Activated CD4-positive, alpha-beta memory T cell treated with anti-CD3 and anti-CD28 coated beads for 36 hours (primary cell): ENCODE data around the gene IL22RA2. TPM values are rescaled to one million over a fixed set of nuclear protein-coding genes. Genes with fewer than 3 reads are reported as not detected.
"Not testable (repeated sequence)": the region's sequence is repeated elsewhere in the genome, so short reads cannot be mapped to it uniquely, and the experiment has no call there.

Source experiments
- CTCF ChIA-PET: fragments of 350-600 bp; sonication (Branson Sonifier 250); formaldehyde crosslinking; loops from one replicate; lab custom pipeline; 2021; ENCODE audit warnings: antibody characterized with exemption, inconsistent platforms; lab: Charles Lee
- POLR2A ChIA-PET: fragments of 350-600 bp; sonication (Branson Sonifier 250); formaldehyde crosslinking; loops from one replicate; lab custom pipeline; 2021; ENCODE audit warnings: antibody characterized with exemption; lab: Charles Lee
- DNase-seq: peaks from one replicate; pipeline ENCODE4 v3.0.0-alpha.2; 2020
- H3K27ac Mint-ChIP-seq: one replicate; pipeline ENCODE4 v1.8.0; 2021; ENCODE audit warnings: mixed read lengths
- H3K27me3 Mint-ChIP-seq: one replicate; pipeline ENCODE4 v1.8.0; 2021; ENCODE audit warnings: mixed read lengths
- H3K36me3 Mint-ChIP-seq: one replicate; pipeline ENCODE4 v1.8.0; 2021; ENCODE audit warnings: mixed read lengths
- H3K4me1 Mint-ChIP-seq: one replicate; pipeline ENCODE4 v1.8.0; 2021; ENCODE audit warnings: low read depth, mixed read lengths
- H3K4me3 Mint-ChIP-seq: one replicate; pipeline ENCODE4 v1.8.0; 2021; ENCODE audit warnings: mild to moderate bottlenecking, mixed read lengths
- H3K9me3 Mint-ChIP-seq: one replicate; pipeline ENCODE4 v1.8.0; 2021; ENCODE audit warnings: mixed read lengths
- intact Hi-C: fragments of 100-400 bp; cut with micrococcal nuclease; formaldehyde crosslinking; loops from one replicate; pipeline ENCODE4 v1.15.1; 2023
- total RNA-seq, 2 experiments: library from RNA; stranded (reverse); gene quantifications; one replicate each; pipeline ENCODE4 v1.2.3, GENCODE V29; 2021

Gene IL22RA2
- total RNA-seq, 2 experiments from 2014 or later, result not detected

DNA sequence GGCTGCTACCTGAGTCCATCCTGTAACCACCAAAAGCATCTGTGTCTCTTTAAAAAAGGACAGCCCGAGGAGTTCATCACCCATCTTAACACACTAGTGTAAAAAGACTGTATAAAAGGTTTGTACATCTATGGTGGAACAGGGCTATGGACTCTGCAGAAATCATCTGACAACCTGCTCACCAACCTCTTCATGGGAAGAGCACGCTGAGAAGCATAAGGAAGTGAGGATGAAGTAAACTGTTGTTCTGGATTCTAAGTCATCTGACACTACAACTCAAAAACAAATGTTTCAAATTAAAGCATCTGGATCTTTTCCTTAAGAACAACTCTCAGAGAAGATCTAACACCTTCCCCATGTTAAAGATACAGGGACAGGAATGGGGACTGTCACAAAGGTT is 40.4 kb upstream of the IL22RA2 start:
- no peak overlapping the region for H3K27ac Mint-ChIP-seq

DNA sequence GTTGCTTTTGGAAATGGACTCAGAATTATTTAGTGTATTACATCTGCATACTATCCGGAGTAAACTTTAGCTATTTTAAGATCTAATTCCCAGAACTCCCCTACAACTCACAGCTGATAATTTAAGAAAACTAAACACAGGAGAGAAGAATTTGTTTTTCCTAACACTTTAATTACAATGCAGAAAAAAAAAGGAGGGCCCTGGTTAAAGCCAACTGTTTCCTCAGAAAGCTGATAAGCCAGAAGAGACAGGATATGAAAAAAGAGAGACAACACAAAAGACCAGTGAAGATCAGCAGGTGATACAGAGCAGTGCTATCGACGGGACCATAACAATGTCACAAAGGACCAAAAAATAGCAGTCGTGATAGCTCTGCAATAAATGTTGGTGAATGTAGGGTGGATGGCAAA is 39.9 kb upstream of the IL22RA2 start:
- Mint-ChIP-seq H3K27ac (no peak overlapping the region), H3K9me3 (peaks cover 2% of the 10 kb centered on the region), H3K36me3 (peaks cover 12% of the 10 kb centered on the region), H3K4me3 (no peak overlapping the region), H3K27me3 (no peaks in the 10 kb centered on the region), H3K4me1 (peaks cover 43% of the 10 kb centered on the region)
- ChIA-PET POLR2A (no interaction called here), CTCF (no interaction called here)
- no peak for DNase-seq
- intact Hi-C loops, result no loop called here

More for the DNA sequence above, 40.4 kb upstream of the IL22RA2 start:
- POLR2A ChIA-PET, result no interaction called here
- Mint-ChIP-seq H3K4me1 (peaks cover 43% of the 10 kb centered on the region), H3K9me3 (peaks cover 2% of the 10 kb centered on the region), H3K36me3 (peaks cover 15% of the 10 kb centered on the region), H3K4me3 (no peak overlapping the region), H3K27me3 (no peaks in the 10 kb centered on the region)
- intact Hi-C loops, result no loop called here
- DNase-seq, result no peak
- CTCF ChIA-PET, result no interaction called here

DNA sequence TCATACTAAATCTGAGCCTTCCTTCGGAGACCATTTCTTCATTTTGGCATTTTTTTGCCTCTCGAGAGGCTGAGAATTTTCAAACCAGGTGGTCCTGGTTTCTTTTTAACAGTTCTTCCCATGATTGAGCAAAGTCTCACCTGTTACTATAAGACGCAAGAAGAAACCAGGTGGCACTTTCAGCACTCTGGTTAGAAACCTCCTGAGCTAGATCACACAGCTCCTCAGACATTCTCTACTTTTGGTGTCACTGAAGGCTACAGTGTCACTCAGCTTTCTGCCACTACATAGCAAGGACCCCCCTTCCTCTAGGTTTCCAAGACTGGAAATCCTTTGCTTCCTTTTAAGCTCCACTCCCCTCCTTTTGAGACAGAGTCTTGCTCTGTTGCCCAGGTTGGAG is 38.5 kb upstream of the IL22RA2 start:
- H3K27me3 Mint-ChIP-seq, result no peaks in the 10 kb centered on the region
- CTCF ChIA-PET, result no interaction called here
- no peak overlapping the region for H3K4me3 Mint-ChIP-seq
- POLR2A ChIA-PET, result no interaction called here
- intact Hi-C loops, result no loop called here
- no peak overlapping the region for H3K27ac Mint-ChIP-seq
- H3K36me3 Mint-ChIP-seq, result peaks cover 20% of the 10 kb centered on the region
- H3K4me1 Mint-ChIP-seq, result peaks cover 33% of the 10 kb centered on the region
- peaks cover 8% of the 10 kb centered on the region for H3K9me3 Mint-ChIP-seq
- no peak for DNase-seq

DNA sequence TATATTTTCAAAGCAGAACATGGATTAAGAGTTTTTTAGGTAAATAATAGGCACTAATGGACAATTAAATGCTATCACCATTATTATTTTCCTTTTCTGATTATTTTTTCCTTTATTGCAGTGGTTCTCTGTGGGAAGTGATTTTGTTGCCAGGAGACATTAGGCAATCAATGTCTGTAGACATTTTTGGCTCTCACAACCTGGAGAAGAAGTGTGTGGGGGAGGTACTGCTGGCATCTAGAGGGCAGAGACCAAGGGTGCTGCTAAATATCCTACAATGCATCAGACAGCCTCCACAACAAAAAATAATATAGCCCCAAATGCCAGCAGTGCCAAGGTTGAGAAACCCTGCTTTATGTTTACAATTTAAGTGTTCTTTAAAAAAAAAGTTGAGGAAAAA is 37.5 kb upstream of the IL22RA2 start:
- no peak overlapping the region for H3K27ac Mint-ChIP-seq
- H3K4me1 Mint-ChIP-seq, result peaks cover 28% of the 10 kb centered on the region
- H3K9me3 Mint-ChIP-seq, result peaks cover 8% of the 10 kb centered on the region
- no peak for DNase-seq
- intact Hi-C loops, result no loop called here
- ChIA-PET POLR2A (no interaction called here), CTCF (no interaction called here)
- peaks cover 21% of the 10 kb centered on the region for H3K36me3 Mint-ChIP-seq
- H3K27me3 Mint-ChIP-seq, result no peaks in the 10 kb centered on the region
- H3K4me3 Mint-ChIP-seq, result no peak overlapping the region

DNA sequence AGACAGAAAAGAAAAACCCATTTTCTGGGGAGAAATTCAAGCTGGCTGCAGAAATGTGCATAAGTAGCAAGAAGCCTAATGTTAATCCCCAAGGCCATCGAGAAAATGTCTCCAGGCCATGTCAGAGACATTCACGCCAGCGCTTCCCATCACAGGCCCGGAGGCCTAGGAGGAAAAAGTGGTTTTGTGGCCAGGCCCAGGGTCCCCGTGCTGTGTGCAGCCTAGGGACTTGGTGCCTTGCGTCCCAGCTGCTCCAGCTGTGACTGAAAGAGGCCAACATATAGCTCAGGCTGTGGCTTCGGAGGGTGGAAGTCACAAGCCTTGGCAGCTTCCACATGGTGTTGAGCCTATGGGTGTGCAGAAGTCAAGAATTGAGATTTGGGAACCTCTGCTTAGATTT is 34.8 kb upstream of the IL22RA2 start:
- no peak for DNase-seq
- ChIA-PET CTCF (no interaction called here), POLR2A (no interaction called here)
- Mint-ChIP-seq H3K9me3 (peaks cover 8% of the 10 kb centered on the region), H3K36me3 (peaks cover 36% of the 10 kb centered on the region), H3K4me3 (no peak overlapping the region), H3K4me1 (peaks cover 11% of the 10 kb centered on the region), H3K27ac (no peak overlapping the region), H3K27me3 (no peaks in the 10 kb centered on the region)
- intact Hi-C loops, result no loop called here

DNA sequence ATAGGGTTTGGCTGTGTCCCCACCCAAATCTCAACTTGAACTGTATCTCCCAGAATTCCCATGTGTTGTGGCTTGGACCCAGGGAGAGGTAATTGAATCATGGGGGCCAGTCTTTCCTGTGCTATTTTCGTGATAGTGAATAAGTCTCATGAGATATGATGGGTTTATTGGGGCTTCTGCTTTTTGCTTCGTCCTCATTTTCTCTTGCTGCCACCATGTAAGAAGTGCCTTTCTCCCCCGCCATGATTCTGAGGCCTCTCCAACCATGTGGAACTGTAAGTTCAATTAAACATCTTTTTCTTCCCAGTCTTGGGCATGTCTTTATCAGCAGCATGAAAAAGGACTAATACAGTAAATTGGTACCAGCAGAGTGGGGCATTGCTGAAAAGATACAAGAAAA is 34.0 kb upstream of the IL22RA2 start:
- peaks cover 37% of the 10 kb centered on the region for H3K36me3 Mint-ChIP-seq
- H3K27ac Mint-ChIP-seq, intact Hi-C loops, POLR2A ChIA-PET, H3K4me1 Mint-ChIP-seq, CTCF ChIA-PET, H3K9me3 Mint-ChIP-seq, H3K27me3 Mint-ChIP-seq, DNase-seq, H3K4me3 Mint-ChIP-seq: not testable (repeated sequence)

DNA sequence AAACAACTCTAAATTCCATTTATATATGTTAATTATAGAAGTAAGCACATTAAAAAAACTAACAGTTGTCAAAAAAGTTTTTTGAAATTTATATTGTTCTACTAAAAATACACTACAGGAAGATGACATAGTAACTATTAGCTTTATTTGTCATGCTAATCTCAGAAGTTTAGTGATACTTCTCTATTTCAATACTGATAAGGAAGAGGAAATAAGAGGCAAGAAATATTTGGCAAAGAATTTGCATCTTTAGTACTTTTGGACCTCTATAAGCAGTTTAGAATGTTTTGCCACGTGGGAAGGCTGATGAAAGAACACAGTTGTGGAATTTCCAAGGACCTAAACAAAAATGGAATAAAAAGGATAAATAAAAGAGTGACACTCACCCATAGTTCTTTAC is 33.1 kb upstream of the IL22RA2 start:
- Mint-ChIP-seq H3K4me1 (peaks cover 6% of the 10 kb centered on the region), H3K4me3 (no peak overlapping the region), H3K36me3 (peaks cover 40% of the 10 kb centered on the region), H3K27me3 (no peaks in the 10 kb centered on the region), H3K27ac (no peak overlapping the region), H3K9me3 (peaks cover 8% of the 10 kb centered on the region)
- intact Hi-C loops, result no loop called here
- ChIA-PET CTCF (no interaction called here), POLR2A (no interaction called here)
- DNase-seq, result no peak

DNA sequence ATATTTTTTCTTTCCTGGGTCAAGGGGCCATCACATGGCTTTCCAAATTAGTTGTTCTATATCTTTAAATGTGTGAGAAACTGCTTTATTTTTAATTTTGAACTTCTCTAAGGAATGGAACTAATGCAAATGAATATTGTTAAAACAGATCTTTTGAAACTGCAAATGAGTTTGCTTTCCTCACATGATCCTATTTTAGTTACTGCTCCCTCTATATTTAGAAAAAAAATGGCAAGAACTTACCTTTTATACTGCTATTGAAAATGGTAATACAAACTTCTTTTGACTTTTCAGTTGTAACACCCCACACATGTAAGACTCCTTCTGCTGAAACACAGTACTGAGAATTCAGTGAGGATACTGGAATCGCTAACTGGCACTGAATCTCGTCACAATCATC is 29.8 kb upstream of the IL22RA2 start:
- peaks cover 6% of the 10 kb centered on the region for H3K9me3 Mint-ChIP-seq
- no peak overlapping the region for H3K27ac Mint-ChIP-seq
- intact Hi-C loops, result no loop called here
- ChIA-PET CTCF (interaction anchor here (0.6 kb wide), 1 partner anchor 106 kb away, joined by 3 read pairs; no protein-coding TSS in a partner anchor), POLR2A (no interaction called here)
- peaks cover 42% of the 10 kb centered on the region for H3K36me3 Mint-ChIP-seq
- H3K4me1 Mint-ChIP-seq, result peaks cover 2% of the 10 kb centered on the region
- DNase-seq, result no peak
- no peaks in the 10 kb centered on the region for H3K27me3 Mint-ChIP-seq
- H3K4me3 Mint-ChIP-seq, result no peak overlapping the region

DNA sequence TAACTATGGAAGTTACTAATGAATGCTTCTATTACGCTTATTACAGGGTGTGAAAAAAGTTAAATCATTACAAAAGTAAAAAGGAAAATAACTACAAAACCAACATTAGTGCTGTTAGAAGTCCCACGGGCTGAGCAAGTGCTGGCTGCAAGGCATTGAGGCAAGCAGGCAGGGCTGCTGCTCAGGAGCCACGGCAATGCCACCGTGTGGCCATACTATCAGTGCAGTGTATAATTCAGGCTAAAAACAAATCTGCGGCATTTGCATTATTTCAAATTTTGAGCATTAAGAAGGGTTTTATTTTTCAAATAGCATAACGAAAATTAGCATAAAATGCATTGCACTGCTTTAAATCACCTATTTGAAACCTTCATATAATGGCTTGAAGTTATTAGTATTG is 28.6 kb upstream of the IL22RA2 start:
- Mint-ChIP-seq H3K4me3 (no peak overlapping the region), H3K4me1 (peaks cover 2% of the 10 kb centered on the region), H3K27ac (no peak overlapping the region), H3K36me3 (peaks cover 41% of the 10 kb centered on the region), H3K9me3 (no peaks in the 10 kb centered on the region), H3K27me3 (no peaks in the 10 kb centered on the region)
- no peak for DNase-seq
- ChIA-PET POLR2A (interaction anchor here (0.9 kb wide), 1 partner anchor 16 kb away, joined by 3 read pairs; no protein-coding TSS in a partner anchor), CTCF (no interaction called here)
- intact Hi-C loops, result no loop called here

DNA sequence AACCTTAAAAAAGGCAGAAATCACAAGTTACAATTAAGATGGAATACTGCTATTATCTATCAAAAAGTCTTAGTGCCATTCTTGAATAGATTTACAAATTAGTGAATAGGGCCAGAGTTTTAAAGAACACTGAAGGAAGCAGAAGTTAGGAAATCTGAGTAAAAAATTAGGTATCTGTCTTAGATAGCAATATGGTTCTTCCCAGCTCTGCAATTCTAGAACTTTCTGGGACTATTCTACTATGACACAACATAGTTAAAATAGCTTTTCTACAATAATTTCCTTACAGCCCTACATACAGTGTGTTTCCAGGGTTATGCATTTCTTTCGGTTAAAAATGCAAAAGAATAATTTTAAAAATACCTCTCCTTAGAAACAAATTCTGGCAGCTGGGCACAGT is 27.6 kb upstream of the IL22RA2 start:
- Mint-ChIP-seq H3K27me3 (no peaks in the 10 kb centered on the region), H3K36me3 (peaks cover 40% of the 10 kb centered on the region), H3K9me3 (no peaks in the 10 kb centered on the region), H3K27ac (no peak overlapping the region), H3K4me3 (no peak overlapping the region), H3K4me1 (peaks cover 9% of the 10 kb centered on the region)
- no peak for DNase-seq
- POLR2A ChIA-PET, result no interaction called here
- CTCF ChIA-PET, result no interaction called here
- intact Hi-C loops, result no loop called here

DNA sequence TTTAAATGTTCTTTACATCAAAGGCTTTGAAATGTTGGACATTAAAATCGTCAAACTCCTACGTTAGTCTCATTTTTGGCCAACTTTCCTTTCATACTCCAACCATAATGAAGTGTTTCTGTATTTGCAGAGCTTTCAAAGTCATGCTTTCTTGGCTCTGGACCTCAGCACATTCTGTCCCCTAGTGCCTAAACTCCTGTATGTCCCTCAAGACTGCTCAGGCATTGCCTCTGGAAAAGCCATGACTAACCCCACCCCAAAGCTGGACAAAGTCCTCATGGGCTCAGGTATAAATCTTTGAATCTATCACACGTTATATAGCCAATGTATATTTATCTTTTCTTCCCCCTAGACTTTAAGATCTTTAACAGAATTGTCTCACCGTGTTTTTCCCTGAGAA is 26.8 kb upstream of the IL22RA2 start:
- peaks cover 37% of the 10 kb centered on the region for H3K36me3 Mint-ChIP-seq
- H3K27ac Mint-ChIP-seq, result no peak overlapping the region
- intact Hi-C loops, result no loop called here
- no peaks in the 10 kb centered on the region for H3K9me3 Mint-ChIP-seq
- H3K27me3 Mint-ChIP-seq, result no peaks in the 10 kb centered on the region
- ChIA-PET CTCF (no interaction called here), POLR2A (no interaction called here)
- no peak for DNase-seq
- H3K4me3 Mint-ChIP-seq, result no peak overlapping the region
- H3K4me1 Mint-ChIP-seq, result peaks cover 11% of the 10 kb centered on the region

DNA sequence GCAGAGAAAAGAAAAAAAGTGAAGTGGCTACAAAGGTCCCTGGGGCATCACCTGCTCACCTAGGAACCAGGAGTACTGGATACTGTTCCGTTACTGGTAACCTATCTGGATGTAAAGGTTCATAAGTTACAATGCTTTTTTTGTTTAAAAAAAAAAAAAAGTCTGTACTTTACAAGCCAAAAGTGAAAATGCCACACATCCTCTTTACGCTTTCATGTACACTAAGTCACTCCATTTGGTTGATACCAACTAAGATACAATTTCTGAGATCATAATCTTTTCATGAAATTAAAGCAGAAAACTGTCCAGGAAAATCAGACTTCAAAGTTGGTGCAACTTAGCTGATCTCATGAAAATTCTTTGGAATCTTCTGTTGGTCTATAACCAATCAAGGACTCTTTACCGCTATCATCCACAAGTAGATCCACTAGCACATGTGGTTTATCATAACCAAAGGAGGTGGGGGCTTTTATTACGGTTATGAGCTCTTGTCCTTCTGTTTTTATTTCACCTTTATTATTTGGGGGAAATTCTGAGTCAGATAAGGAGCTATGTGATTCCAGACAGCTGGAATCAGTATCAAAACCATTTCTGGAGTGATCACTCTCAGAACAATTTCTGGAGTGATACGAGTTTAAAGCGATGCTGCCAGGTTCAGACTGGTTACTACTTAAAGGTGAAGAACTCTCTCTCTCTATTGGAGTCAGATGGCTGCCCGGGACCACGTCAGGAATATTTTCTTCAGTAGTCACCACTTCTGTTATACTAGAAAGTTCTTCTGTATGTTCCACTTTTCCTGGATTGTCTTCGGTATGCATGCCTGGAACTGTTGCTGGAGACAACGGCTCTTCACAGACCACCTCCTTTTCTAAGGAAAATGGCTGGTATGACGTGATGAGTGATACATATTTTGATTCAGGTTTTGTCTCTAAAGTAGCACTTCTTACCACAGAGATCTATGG is 24.5 kb upstream of the IL22RA2 start:
- no peak overlapping the region for H3K27ac Mint-ChIP-seq
- intact Hi-C loops, result no loop called here
- CTCF ChIA-PET, result interaction anchor here (0.6 kb wide), 1 partner anchor 33 kb away, joined by 3 read pairs; no protein-coding TSS in a partner anchor
- no peaks in the 10 kb centered on the region for H3K9me3 Mint-ChIP-seq
- H3K4me1 Mint-ChIP-seq, result peaks cover 11% of the 10 kb centered on the region
- POLR2A ChIA-PET, result no interaction called here
- no peak for DNase-seq
- H3K27me3 Mint-ChIP-seq, result no peaks in the 10 kb centered on the region
- H3K36me3 Mint-ChIP-seq, result peaks cover 21% of the 10 kb centered on the region
- no peak overlapping the region for H3K4me3 Mint-ChIP-seq
